ENCODE measurements around the gene TMEM185B. TPM values are rescaled to one million over a fixed set of nuclear protein-coding genes. Genes with fewer than 3 reads are reported as not detected.
"Not testable (repeated sequence)": the region's sequence is repeated elsewhere in the genome, so short reads cannot be mapped to it uniquely, and the experiment has no call there.

The TMEM185B gene
- total RNA-seq, 1 donor from 2014 or later: 27.9 TPM

- no peak overlapping the region for H3K4me3 Mint-ChIP-seq (ENCODE audit: unreplicated experiment)
- H3K27me3 Mint-ChIP-seq (ENCODE audit: low read depth, unreplicated experiment): no peaks in the 10 kb centered on the region
- H3K27ac Mint-ChIP-seq (ENCODE audit: unreplicated experiment): no peak overlapping the region
- no peak overlapping the region for H3K4me2 ChIP-seq (ENCODE audit: low read length)
- H3K9ac ChIP-seq (ENCODE audit: low read length): no peak overlapping the region
- H3K79me2 ChIP-seq (ENCODE audit: insufficient read depth, low read length): peaks cover 79% of the 10 kb centered on the region
- H3K36me3 ChIP-seq (ENCODE audit: insufficient read depth, low read length): no peaks in the 10 kb centered on the region
- peaks cover 3% of the 10 kb centered on the region for H3K9me3 Mint-ChIP-seq (ENCODE audit: unreplicated experiment)
- FAIRE-seq (no peak), DNase-seq (ENCODE audit: low read depth) (no peak)
- peaks cover 9% of the 10 kb centered on the region for H3K4me1 Mint-ChIP-seq (ENCODE audit: low read depth, unreplicated experiment)
- H3K9me3 ChIP-seq (ENCODE audit: insufficient read depth, low read depth, low read length): peaks cover 5% of the 10 kb centered on the region
- no peak overlapping the region for H2AFZ ChIP-seq (ENCODE audit: low read depth, low read length)
- no peak overlapping the region for H3K4me3 ChIP-seq (ENCODE audit: insufficient read depth, low read depth, low read length)
- TF ChIP-seq EZH2 (IDR thresholded peaks at IDR 0.05; ENCODE audit: insufficient read depth, low read length): no peak
- no peak for TF ChIP-seq CTCF (IDR thresholded peaks at IDR 0.05; ENCODE audit: insufficient read depth, low read depth, low read length)
- peaks cover 12% of the 10 kb centered on the region for H3K4me1 ChIP-seq (ENCODE audit: insufficient read depth, low read length)
- peaks cover 76% of the 10 kb centered on the region for H4K20me1 ChIP-seq (ENCODE audit: insufficient read depth, low read length)
- H3K36me3 Mint-ChIP-seq (ENCODE audit: low read depth, unreplicated experiment): peaks cover 9% of the 10 kb centered on the region
- H3K27ac ChIP-seq (ENCODE audit: low read depth, low read length): no peak overlapping the region
- no peaks in the 10 kb centered on the region for H3K27me3 ChIP-seq (ENCODE audit: insufficient read depth, low read length)
Observed at GRCh38 chr2:120261387-120262006, 38.3 kb upstream of the TMEM185B start.

DNA sequence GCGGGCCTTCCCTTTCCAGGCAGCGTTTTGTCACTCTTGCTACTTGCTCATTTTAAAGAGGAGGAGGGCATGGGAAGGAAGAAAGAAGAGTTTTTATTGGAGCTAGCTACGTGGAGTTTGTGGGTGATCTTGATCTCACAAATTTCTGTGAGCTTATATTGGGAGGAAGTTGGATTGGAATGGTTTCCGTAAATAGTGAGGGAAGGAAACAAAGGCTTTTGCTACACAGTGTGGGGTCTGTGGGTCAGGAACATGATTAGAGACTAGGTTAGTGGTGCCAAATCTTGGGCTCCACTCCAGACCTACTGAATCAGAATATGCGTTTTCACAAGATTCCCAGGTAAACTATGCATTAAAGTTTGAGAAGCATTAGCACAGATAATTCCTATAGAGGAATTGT is 37.5 kb upstream of the TMEM185B start:
- H3K9ac ChIP-seq (ENCODE audit: low read length): no peak overlapping the region
- H4K20me1 ChIP-seq (ENCODE audit: insufficient read depth, low read length): peaks cover 81% of the 10 kb centered on the region
- H3K9me3 ChIP-seq (ENCODE audit: insufficient read depth, low read depth, low read length): peaks cover 5% of the 10 kb centered on the region
- DNase-seq (ENCODE audit: low read depth) (no peak), FAIRE-seq (no peak)
- Mint-ChIP-seq H3K4me1 (ENCODE audit: low read depth, unreplicated experiment) (peaks cover 9% of the 10 kb centered on the region), H3K27me3 (ENCODE audit: low read depth, unreplicated experiment) (no peaks in the 10 kb centered on the region), H3K27ac (ENCODE audit: unreplicated experiment) (no peak overlapping the region), H3K36me3 (ENCODE audit: low read depth, unreplicated experiment) (peaks cover 14% of the 10 kb centered on the region), H3K4me3 (ENCODE audit: unreplicated experiment) (no peak overlapping the region), H3K9me3 (ENCODE audit: unreplicated experiment) (peaks cover 3% of the 10 kb centered on the region)
- H3K4me3 ChIP-seq (ENCODE audit: insufficient read depth, low read depth, low read length): no peak overlapping the region
- H3K27me3 ChIP-seq (ENCODE audit: insufficient read depth, low read length): no peaks in the 10 kb centered on the region
- H2AFZ ChIP-seq (ENCODE audit: low read depth, low read length): no peak overlapping the region
- peaks cover 80% of the 10 kb centered on the region for H3K79me2 ChIP-seq (ENCODE audit: insufficient read depth, low read length)
- H3K4me2 ChIP-seq (ENCODE audit: low read length): no peak overlapping the region
- H3K36me3 ChIP-seq (ENCODE audit: insufficient read depth, low read length): no peaks in the 10 kb centered on the region
- no peak for TF ChIP-seq EZH2 (IDR thresholded peaks at IDR 0.05; ENCODE audit: insufficient read depth, low read length)
- TF ChIP-seq CTCF (IDR thresholded peaks at IDR 0.05; ENCODE audit: insufficient read depth, low read depth, low read length): no peak
- H3K4me1 ChIP-seq (ENCODE audit: insufficient read depth, low read length): peaks cover 19% of the 10 kb centered on the region
- H3K27ac ChIP-seq (ENCODE audit: low read depth, low read length): no peak overlapping the region

DNA sequence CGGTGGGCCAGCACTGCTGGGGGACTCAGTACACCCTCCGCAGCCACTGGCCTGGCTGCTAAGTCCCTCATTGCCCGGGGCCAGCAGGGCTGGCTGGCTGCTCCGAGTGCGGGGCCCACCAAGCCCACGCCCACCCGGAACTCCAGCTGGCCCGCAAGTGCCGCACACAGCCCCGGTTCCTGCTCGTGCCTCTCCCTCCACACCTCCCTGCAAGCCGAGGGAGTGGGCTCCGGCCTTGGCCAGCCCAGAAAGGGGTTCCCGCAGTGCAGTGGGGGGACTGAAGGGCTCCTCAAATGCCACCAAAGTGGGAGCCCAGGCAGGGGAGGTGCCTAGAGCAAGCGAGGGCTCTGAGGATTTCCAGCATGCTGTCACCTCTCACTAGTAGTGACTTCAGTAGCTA is 36.7 kb upstream of the TMEM185B start:
- not testable (repeated sequence) for H3K27ac Mint-ChIP-seq (ENCODE audit: unreplicated experiment); H3K4me3 ChIP-seq (ENCODE audit: insufficient read depth, low read depth, low read length); H3K27ac ChIP-seq (ENCODE audit: low read depth, low read length); DNase-seq (ENCODE audit: low read depth); H3K27me3 Mint-ChIP-seq (ENCODE audit: low read depth, unreplicated experiment); H3K4me2 ChIP-seq (ENCODE audit: low read length); H3K9ac ChIP-seq (ENCODE audit: low read length); H3K36me3 ChIP-seq (ENCODE audit: insufficient read depth, low read length); H3K9me3 Mint-ChIP-seq (ENCODE audit: unreplicated experiment); H3K4me3 Mint-ChIP-seq (ENCODE audit: unreplicated experiment); H3K9me3 ChIP-seq (ENCODE audit: insufficient read depth, low read depth, low read length); H3K4me1 Mint-ChIP-seq (ENCODE audit: low read depth, unreplicated experiment); H3K27me3 ChIP-seq (ENCODE audit: insufficient read depth, low read length); H2AFZ ChIP-seq (ENCODE audit: low read depth, low read length); FAIRE-seq
- peaks cover 81% of the 10 kb centered on the region for H4K20me1 ChIP-seq (ENCODE audit: insufficient read depth, low read length)
- peaks cover 80% of the 10 kb centered on the region for H3K79me2 ChIP-seq (ENCODE audit: insufficient read depth, low read length)
- peaks cover 14% of the 10 kb centered on the region for H3K36me3 Mint-ChIP-seq (ENCODE audit: low read depth, unreplicated experiment)
- H3K4me1 ChIP-seq (ENCODE audit: insufficient read depth, low read length): peaks cover 19% of the 10 kb centered on the region

Data from astrocyte (in vitro differentiated cells and primary cell).